ENCODE measurements around the gene SHISAL1.

The SHISAL1 gene

DNA sequence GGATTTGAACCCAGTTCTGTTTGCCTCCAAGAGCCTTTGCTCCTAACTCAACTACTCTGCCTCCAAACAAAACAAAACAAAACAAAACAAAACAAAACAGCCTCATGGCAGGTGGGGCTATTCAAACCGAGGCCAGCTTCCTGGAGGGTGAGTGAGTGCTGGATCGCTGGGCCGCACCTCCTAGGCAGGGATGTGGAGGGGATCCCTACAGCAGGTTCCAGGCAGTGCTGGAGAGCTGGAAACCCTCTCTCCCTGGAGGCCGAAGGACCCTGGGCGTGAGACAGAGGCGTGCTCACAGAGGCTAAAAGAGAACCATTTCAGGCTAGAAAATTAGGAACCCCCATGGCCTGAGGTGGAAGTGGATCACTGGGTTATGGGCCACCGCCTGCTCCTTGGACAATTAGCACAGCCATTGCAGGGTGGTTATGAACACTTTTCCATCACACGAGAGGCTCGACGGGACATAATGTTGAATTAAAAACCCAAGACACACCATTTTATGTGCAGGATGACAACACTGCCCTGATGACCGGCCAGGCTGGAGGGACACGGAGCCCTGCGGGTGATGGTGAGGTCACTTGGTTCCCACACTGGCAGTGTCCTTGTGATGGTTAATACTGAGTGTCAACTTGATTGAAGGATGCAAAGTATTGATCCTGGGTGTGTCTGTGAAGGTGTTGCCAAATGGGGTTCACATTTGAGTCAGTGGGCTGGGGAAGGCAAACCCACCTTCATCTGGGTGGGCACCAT lies 35.2 kb downstream of the SHISAL1 start:
- no peak for DNase-seq (ENCODE audit: low spot score)

DNA sequence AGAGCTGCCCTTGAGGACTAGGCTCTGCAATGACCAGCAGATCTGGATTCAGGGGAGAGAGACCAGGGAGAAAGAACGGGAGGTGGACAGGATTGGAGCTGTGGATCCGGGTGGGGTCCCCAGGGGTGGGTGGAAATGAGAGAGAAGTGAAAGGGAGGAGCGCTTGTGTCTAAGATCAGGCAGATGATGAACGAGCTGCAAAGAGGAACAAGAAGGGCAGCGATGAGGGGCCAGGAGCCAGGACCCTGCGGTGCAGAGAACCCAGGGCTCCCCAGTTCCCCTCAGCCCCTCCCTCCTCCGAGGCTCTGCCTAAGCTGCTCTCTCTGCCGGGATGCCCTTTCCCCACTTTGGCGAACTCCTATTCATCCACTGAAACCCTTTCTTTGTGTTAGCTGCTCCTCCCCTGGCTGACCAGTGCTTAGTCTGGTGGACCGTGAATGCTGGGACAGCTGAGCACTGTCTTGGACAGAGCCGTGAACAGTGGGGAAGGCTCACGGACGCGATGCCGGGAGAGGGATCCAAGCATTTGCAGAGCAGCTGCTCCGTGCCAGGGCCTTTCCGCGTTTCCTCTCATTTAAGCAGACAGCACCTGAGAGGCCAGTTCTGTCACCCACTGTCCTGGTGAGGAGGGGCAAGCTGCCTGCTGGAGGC lies 35.9 kb downstream of the SHISAL1 start:
- DNase-seq (ENCODE audit: low spot score), result no peak

DNA sequence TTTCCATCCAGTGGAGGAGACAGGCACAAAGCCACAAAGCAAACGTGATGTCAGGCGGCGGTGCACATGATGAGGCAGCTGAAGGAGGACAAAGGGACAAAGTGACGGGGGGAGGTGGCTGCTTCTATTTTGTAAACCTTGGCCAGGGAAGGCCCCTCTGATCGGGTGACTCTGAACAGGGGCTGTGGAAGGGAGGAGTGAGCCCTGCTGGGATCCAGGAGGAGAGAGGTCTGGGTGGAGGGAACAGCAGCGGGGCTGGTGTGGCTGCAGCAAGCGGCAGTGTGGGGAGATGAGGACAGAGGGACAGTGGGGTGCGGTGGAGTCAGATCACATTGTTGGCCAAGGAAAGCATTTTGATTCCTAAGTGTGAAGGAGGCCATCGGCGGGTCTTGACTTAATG lies 36.7 kb downstream of the SHISAL1 start:
- no peak for DNase-seq (ENCODE audit: low spot score)

DNA sequence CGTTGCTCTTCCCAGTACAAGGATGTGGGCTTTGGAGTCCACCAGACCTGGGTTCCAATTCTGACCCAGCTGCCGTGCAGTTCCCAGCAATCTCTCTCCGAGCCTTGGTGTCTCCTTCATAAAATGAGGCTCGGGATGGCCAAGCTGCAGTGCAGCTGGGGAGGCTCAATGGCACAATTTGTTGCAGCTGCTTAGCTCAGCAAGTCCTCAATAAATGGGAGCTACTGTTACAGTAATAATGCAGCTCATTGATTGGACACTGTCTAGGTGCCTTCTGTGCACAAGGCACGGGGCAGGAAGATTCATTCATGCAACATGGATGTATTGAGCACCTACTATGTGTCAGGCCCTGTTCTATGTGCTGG lies 37.1 kb downstream of the SHISAL1 start:
- no peak for DNase-seq (ENCODE audit: low spot score)

DNA sequence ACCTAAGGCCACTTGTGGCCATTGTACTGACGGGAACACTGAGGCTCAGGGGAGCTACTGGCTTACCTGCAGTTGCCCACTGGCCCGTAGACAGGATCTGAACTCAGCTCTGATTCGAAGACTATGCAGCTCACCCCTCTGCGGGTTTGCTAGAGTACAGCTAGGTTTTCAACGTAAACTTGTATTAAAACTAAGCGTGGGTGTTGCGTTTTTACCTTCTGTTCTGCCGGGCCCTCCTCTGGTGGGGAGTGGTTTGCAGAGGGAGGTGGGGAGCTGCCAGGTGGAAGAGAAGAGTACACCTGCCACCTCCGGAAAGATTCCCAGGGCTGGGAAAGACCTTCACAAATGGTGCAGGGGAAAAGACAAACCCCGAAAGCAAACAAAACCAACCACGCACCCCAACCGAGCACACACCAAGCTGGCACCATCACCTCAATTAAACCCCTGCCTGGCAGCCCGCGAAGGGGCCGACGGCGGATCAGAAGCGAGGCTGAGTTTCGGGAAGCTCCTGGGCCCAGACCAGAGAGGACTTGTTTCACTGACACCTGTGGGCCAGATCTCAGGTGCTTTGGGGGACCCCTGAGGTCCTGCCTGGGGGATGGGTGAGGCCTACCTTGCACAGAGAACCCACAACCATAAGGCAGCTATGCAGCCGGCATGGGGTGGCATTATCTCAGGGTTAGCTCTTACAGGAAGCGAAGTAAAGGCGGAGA lies 37.7 kb downstream of the SHISAL1 start:
- DNase-seq (ENCODE audit: low spot score), result no peak

DNA sequence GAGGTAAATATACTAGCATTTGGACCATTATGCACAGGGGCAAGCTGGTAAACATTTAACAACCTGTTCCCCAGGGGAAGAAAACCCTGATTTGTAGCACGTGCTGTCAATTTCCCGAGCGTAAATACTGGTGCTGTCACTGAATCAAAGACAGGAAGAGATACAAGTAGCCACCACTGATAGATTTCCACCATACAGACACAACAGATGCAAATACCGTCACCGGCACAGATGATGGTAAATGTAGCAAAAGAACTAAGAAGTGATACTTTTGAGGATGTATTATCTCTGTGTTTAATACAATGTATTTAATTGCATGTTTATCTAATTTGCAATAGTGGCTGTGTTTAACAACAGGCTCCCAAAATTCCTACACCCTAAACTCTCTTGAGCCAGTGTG lies 39.6 kb downstream of the SHISAL1 start:
- no peak for DNase-seq (ENCODE audit: low spot score)

DNA sequence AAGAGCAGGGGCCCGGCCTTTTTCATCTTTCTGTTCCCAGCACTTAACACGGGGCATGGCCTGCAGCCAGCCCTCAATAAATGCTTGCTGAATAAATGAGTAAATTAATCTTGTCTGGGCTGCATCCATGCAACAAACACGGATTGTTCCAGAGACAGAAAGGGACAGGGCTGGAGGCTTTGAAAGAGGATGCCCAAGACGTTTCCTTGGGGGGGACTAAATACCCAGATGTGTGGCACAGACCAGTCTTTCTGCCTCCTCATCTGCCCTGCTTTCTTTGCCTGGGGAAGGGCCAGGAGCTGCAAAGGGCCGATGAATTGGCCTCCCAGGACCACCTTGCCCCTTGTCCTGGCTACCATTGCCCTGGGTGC lies 40.4 kb downstream of the SHISAL1 start:
- no peak for DNase-seq (ENCODE audit: low spot score)

DNA sequence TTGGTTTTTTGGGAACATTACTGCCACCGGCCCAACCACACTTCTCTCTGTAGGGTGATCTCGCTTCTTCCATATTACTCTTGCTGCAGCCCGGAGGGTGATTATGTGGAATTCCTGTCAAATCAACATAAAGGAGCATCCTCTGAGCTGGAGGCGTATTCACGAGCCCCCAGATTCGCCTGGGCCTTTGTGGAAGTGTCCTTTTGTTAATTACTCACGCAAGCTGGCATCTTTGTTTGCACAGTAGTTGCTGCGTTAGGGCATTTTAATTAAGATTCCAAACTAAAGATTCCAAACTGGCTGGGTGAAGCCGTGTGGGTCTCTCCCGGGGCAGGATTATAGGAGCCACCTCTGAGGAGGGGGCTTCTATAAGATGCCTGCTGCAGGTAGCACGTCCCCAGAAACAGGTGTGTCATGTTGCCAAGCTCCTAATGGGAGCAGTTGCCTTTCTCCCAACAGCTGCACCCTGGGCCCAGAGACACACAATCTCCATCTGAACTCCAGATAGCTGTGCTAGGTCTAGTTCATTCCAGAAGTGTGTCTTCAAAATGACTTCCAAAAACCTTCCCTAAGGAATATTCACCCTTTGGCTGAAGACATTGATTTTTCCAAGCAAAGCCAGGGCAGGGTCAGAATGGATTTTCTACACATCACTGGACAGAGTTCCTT lies 40.9 kb downstream of the SHISAL1 start:
- DNase-seq (ENCODE audit: low spot score), result no peak

DNA sequence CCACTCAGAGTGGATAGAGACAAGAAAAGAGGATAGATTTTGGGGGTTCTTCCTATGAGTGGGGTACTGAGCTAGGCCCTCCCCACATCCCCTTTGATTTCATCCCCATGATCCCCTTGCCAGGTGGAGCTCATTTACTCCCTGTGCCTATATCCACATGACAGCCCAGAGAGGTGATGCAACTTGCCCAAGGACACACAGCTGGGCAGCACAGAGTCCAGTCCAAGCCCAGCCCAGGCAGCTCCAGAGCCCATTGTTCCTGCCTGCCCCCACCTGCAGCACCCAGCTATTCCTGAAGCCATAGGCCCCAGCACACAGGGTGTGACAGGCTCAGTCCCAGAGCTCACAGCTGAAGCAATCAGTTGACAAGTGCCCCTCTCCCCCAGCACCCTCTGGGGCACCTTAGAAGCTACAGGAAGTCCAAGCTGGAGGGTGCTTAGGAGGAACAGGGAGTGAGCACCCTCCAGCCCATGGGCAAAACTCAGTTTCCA lies 41.7 kb downstream of the SHISAL1 start:
- no peak for DNase-seq (ENCODE audit: low spot score)

DNA sequence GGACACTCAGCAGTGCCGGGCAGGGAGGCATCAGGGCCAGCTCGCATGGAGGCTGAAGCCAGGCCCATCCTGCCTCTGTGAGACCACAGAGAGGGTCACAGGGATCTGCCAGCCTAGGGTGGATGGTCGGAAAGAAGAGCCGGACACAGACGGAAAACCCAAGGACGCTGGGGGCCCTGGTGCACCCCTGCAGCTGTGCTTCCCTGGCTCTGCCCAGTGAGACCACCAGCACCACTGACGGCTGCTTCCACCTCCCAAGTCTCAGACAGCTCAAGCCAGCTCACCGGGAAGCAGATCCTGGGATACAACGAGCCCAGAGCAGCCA lies 42.2 kb downstream of the SHISAL1 start:
- no peak for DNase-seq (ENCODE audit: low spot score)

DNA sequence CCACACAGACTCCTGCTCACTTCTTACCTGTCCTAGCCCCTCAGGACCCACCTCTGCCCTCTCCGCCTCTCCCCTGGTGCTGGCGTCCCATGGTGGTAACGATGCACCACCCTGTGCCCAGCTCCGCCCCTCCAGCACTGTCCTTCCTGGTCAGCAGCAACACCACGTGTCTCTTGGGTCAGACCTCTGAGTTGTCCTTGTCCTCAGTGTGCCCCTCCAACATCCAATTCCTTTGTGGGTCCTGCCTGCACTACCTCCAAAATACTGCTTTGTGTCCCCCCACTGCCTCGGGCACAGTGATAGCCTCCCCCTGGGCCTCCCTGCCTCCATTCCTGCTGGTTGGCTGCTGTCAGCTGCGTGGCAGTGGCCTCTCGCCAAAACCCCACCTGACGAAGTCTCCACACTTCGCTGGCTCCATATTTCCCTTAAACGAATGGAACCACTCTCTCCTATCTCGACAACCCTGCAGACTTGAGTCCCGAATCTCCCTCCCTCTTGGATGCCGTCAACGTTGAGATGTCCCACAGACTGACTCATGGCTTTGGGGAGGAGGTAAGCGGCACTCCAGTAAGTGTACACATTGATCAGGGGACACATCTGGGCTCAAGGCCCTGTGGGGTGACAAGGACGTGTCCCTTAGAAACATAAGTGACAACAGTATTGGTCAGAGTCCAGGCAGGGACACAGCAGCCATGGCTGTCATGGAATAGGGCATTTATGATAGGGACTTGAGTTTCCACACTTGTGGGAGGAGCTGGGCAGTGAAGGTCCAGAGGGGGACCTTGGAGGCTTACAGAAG lies 42.8 kb downstream of the SHISAL1 start:
- DNase-seq (ENCODE audit: low spot score), result no peak

DNA sequence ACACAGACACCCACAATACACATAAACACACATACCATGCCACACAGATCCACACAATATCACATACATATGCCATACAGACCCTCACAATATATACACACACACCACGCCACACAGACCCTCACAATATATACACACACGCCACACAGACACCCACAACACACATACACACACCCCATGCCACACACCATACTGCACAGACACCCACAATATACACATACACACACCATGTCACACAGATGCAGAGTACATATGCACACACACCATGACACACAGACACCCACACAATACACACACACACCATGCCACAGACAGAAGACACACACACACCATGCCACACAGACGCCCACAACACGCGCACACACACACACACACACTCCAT lies 43.6 kb downstream of the SHISAL1 start:
- DNase-seq (ENCODE audit: low spot score), result no peak

DNA sequence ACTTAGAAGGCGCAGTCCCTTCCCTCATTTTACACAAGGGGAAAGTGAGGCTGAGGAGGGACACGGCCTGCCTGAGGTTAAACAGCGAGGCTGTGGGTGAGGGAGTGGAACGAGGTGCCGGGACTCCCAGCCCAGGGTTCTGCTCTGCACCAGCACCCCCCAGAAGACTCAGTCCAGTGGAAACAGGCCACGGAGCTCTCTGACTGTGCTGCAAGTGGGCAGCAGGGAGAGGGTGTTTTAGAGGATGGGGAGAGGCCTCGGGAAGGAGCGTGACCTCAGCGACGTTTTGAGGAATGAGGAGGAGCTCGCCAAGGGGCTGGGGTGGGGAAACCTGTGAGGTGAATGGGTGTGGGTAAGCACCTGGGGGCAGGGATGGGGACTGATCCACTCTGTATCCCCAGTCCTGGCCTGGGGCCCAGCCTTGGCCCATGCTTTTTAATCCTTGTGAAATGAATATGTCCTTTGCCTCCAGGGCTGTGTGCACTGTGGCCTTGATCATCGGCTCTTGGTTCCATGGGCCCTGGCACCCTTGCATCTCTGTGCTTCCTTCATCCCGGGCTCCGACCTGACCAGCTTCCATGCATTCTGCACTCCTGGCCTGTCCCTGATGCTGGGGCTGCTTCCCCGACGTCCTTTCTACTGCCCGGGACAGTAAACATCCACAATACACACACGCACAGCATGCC lies 44.2 kb downstream of the SHISAL1 start:
- no peak for DNase-seq (ENCODE audit: low spot score)

DNA sequence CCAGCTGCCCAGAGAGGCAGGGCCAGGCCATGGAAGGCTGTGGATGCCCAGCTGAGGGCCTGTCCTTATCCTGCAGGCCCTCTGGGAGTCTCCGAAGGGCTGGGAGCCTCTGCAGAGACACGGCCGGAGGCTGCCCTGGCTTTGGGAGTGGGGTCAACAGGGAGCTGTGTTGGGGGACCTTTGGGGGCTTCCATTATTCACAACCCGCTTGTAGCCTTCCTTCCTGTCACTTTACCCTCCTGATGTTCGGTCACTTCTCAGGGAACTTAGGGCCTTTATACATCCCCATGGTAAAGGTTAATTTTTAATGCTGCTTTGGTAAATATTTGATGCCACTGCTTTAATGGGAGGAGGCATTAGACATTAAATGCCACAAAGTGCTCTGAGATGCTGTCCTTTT lies 44.9 kb downstream of the SHISAL1 start:
- no peak for DNase-seq (ENCODE audit: low spot score)

DNA sequence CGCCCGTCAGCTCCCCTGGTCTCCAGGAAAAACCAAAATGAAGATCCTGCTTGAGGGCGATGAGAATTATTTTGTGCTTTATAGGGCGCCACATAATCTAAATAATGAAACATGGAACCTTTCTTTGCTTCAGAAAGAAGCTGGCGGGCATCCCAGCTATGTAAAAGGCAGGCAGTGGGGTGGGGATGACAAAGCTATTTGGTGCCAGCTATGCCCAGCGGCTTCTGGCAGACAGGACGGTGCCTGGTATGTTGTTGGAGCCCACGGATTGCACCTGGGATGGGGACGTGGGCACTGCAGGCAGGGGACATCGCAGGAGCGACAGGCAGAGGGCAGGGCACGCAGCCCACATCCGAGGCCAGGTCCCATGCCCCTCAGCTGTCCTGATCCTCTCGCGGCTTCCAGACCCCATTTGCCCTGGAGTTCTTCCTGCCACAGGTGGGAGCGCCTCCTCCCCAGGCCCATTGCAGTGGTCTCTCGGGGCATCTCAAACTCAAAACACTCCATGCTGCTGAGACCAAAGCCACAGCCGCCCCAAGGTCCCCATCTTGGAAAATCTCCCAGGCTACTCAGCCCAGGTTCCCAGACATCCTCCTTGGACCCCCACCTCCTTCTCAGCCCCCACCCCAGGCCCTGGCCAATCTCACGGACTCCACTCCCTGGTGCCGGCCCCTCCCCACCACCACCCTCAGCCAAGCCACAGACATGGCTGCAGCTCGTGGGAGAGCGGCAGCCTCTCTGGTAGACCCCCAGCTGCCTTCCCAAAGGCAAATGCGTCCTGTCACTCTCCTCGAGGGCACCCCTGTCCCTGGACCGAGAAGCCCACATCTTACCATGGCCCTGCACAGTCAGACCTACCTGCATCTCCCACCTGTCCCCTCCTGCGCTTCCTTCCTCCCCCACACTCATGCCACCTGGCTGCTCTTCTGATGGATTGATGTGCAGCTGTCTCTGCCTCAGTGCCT lies 45.7 kb downstream of the SHISAL1 start:
- DNase-seq (ENCODE audit: low spot score), result no peak

DNA sequence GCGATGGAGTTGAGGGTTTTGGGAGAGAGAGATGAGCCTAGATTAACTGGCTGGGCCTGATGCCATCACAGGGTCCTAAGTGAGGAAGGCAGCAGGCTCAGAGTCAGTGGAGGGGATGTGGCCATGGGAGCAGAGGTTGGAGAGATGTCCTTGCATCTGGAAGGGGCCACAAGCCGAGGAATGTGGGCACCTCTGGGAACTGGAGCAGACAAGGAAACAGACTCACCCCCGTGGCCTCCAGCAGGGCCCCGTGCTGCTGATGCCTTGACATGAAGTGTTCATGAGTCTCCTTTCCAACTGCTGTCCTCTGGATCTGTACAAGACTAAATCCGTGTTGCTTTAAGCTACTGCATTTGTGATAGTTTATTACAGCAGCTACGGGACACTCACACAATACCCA lies 49.2 kb downstream of the SHISAL1 start:
- no peak for DNase-seq (ENCODE audit: low spot score)

DNA sequence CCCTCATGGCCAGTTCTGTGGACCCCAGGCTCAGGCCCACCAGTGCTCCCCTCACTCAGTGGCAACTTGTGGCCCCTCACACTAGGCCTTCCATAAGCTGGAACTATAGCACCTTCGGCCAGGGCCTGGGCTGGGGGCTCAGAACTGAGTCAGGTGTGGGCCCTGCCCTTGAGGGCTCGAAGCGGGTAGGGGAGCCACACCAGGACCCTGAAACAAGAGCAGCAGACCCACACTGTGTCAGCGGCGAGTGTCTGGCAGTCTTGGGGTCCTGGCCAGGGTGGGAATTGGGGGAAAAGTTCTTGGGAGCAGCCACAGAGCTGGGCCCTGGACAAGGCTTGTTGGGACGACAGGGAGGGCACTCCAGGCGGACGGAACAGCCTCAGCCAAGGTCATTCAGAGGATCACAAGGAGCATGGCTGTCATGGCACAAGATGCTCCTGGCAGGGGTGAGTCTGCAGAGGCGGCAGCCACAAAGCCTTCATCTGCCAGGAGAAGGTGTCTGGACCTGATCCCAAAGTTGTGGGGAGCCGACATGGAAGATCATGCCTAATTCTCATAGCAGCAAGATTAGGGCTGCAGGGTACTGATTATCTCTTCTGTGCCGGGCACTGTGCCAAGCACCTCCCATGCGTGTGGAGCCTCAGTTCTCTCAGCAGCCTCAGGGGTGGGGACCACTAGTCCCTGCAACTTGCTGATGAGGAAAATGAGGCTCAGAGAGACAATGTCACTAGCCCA lies 50.7 kb downstream of the SHISAL1 start:
- no peak for DNase-seq (ENCODE audit: low spot score)

DNA sequence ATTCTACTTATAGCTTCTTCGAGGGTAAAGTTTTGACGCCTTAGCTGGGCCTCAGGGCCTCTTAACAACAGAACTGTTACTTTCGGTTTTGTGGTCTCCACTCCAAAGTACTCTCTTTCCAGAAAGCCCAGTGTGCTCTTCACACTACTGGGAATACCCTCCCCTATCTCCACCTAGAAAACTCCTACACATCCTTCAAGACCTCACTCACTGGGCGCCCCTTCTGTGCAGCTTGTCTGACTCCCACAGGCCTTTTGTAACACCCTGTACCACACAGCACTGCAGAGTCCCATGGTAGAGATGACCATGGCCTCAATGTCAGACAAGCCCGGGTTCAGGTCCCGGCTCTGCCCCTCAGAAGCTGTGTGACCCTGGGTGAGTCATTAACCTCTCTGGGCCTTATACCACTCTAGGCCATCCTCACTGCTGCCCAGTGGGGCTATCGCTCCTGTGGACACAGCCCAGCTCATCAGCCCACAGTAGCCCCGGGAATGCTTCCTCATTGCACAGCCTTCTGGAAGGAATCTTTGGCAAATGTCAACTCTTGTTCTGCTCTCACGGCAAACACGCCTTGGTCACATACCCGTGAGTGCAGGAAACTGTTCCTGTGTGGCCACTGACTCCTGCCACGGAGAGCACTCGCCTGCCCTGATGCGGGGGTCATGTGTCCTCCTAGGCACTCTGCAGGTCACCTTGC lies 51.4 kb downstream of the SHISAL1 start:
- DNase-seq (ENCODE audit: low spot score), result no peak
